H1 (cell line): ENCODE measurements around the gene CAPN9. TPM values are rescaled to one million over a fixed set of nuclear protein-coding genes. Genes with fewer than 3 reads are reported as not detected.

Source experiments
- CTCF ChIA-PET: fragments of 300-600 bp; sonication (Branson Sonifier 250); formaldehyde crosslinking; loops from one replicate; lab custom pipeline; 2021; ENCODE audit not compliant: partially characterized antibody; lab: Charles Lee
- POLR2A ChIA-PET: fragments of 300-600 bp; sonication (Branson Sonifier 250); formaldehyde crosslinking; loops from one replicate; lab custom pipeline; 2021; ENCODE audit warnings: inconsistent platforms; ENCODE audit not compliant: partially characterized antibody; lab: Charles Lee
- DNase-seq, 2 experiments: peaks; one replicate each; pipeline versions ENCODE4 v3.0.0 to v3.0.0-alpha.2; 2010 to 2022; ENCODE audit warnings: low spot score in 2 of 2, low read depth in 1 of 2, mixed read lengths in 1 of 2
- FAIRE-seq: peaks from 2 replicates; lab custom pipeline; 2011; peaks lifted over from hg19 to GRCh38; lab: Jason Lieb, UNC
- H2AFZ ChIP-seq: 2 replicates; pipeline ENCODE4 v1.8.1; 2012; ENCODE audit warnings: low read length, inconsistent platforms
- H2AK5ac ChIP-seq: 2 replicates; pipeline ENCODE4 v1.6.1; 2013; ENCODE audit warnings: low read depth, low read length
- H2BK120ac ChIP-seq: replicated peaks from 2 replicates; pipeline ENCODE3; 2013; ENCODE audit warnings: low read depth, low read length, inconsistent platforms
- H2BK12ac ChIP-seq: 2 replicates; pipeline ENCODE4 v1.6.1; 2013; ENCODE audit warnings: low read depth, low read length
- H2BK15ac ChIP-seq: 2 replicates; pipeline ENCODE4 v1.6.1; 2013; ENCODE audit warnings: low read length
- H2BK20ac ChIP-seq: 2 replicates; pipeline ENCODE4 v1.6.1; 2013; ENCODE audit warnings: low read length
- H2BK5ac ChIP-seq: 2 replicates; pipeline ENCODE4 v1.6.1; 2013; ENCODE audit warnings: low read depth, low read length
- H3K14ac ChIP-seq: 2 replicates; pipeline ENCODE4 v1.6.1; 2013; ENCODE audit warnings: inconsistent platforms; ENCODE audit not compliant: insufficient read length
- H3K18ac ChIP-seq: 2 replicates; pipeline ENCODE4 v1.6.1; 2013; ENCODE audit warnings: low read length; ENCODE audit errors: extremely low read depth
- H3K23ac ChIP-seq: 2 replicates; pipeline ENCODE4 v1.6.1; 2013; ENCODE audit warnings: inconsistent platforms; ENCODE audit not compliant: insufficient read length
- H3K23me2 ChIP-seq: 2 replicates; pipeline ENCODE4 v1.6.1; 2013; ENCODE audit warnings: low read depth, low read length
- H3K27ac ChIP-seq: 2 replicates; pipeline ENCODE4 v1.6.1; 2011; ENCODE audit warnings: low read depth, low read length, inconsistent platforms
- H3K27me3 ChIP-seq, 4 experiments: replicated peaks in 1 of 4; 1 replicate in 1 of 4; 2 replicates in 3 of 4; pipeline versions ENCODE4 v1.6.1 to v1.8.1; 2011 to 2013; ENCODE audit warnings: low read length in 3 of 4, mild to moderate bottlenecking in 3 of 4, inconsistent platforms in 2 of 4, mixed read lengths in 2 of 4, moderate library complexity in 1 of 4; ENCODE audit not compliant: control insufficient read depth in 3 of 4, insufficient read depth in 3 of 4; ENCODE audit errors: extremely low read depth in 1 of 4
- H3K36me3 ChIP-seq, 4 experiments: 2 replicates each; pipeline versions ENCODE4 v1.6.1 to v1.8.1; 2011 to 2013; ENCODE audit warnings: mild to moderate bottlenecking in 4 of 4, low read length in 3 of 4, moderate library complexity in 2 of 4, control low read depth in 1 of 4, inconsistent platforms in 1 of 4; ENCODE audit not compliant: insufficient read depth in 4 of 4, control insufficient read depth in 2 of 4
- H3K4ac ChIP-seq: replicated peaks from 2 replicates; pipeline ENCODE3; 2013; ENCODE audit warnings: low read length, low read depth, mixed read lengths, inconsistent platforms; ENCODE audit not compliant: insufficient read length
- H3K4me1 ChIP-seq, 4 experiments: replicated peaks in 1 of 4; 1 replicate in 1 of 4; 2 replicates in 3 of 4; pipeline versions ENCODE4 v1.6.1 to v1.8.1; 2011 to 2013; ENCODE audit warnings: low read length in 3 of 4, inconsistent platforms in 2 of 4, mixed read lengths in 1 of 4; ENCODE audit not compliant: insufficient read depth in 4 of 4, control insufficient read depth in 3 of 4
- H3K4me2 ChIP-seq, 2 experiments: 2 replicates each; pipeline versions ENCODE4 v1.6.1 to v1.8.1; 2011 to 2013; ENCODE audit warnings: low read depth in 2 of 2, low read length in 2 of 2, control low read depth in 1 of 2, inconsistent platforms in 1 of 2, mild to moderate bottlenecking in 1 of 2; ENCODE audit not compliant: insufficient read depth in 1 of 2
- H3K4me3 ChIP-seq, 4 experiments: fragments of 200-600, 300-600 bp in 1 of 4; sonication (generic), shearing (Covaris generic), sonication (Bioruptor Twin) in 1 of 4; 2 replicates each; pipeline versions ENCODE4 v1.5.1 to v1.8.1; 2011 to 2016; ENCODE audit warnings: low read length in 4 of 4, low read depth in 3 of 4, control low read depth in 2 of 4, inconsistent platforms in 2 of 4, mild to moderate bottlenecking in 2 of 4, mixed read lengths in 1 of 4, moderate library complexity in 1 of 4; ENCODE audit not compliant: insufficient read depth in 2 of 4; ENCODE audit errors: extremely low read depth in 1 of 4
- H3K56ac ChIP-seq: replicated peaks from 2 replicates; pipeline ENCODE3; 2013; ENCODE audit warnings: low read depth, mild to moderate bottlenecking, mixed read lengths, low read length, inconsistent platforms; ENCODE audit not compliant: insufficient read length
- H3K79me1 ChIP-seq: 2 replicates; pipeline ENCODE4 v1.6.1; 2013; ENCODE audit warnings: low read depth, low read length, control low read depth
- H3K79me2 ChIP-seq, 2 experiments: 2 replicates each; pipeline versions ENCODE4 v1.6.1 to v1.8.1; 2012 to 2013; ENCODE audit warnings: low read length in 2 of 2, mild to moderate bottlenecking in 2 of 2, inconsistent platforms in 1 of 2; ENCODE audit not compliant: insufficient read depth in 2 of 2, control insufficient read depth in 1 of 2
- H3K9ac ChIP-seq, 4 experiments: replicated peaks in 1 of 4; 1 replicate in 1 of 4; 2 replicates in 3 of 4; pipeline versions ENCODE4 v1.6.1 to v1.8.1; 2011 to 2013; ENCODE audit warnings: low read depth in 3 of 4, low read length in 3 of 4, control low read depth in 2 of 4, mild to moderate bottlenecking in 2 of 4, moderate library complexity in 2 of 4, inconsistent platforms in 1 of 4; ENCODE audit errors: extremely low read depth in 1 of 4
- H3K9me3 ChIP-seq, 2 experiments: 2 replicates each; pipeline versions ENCODE4 v1.6.1 to v1.8.1; 2012 to 2013; ENCODE audit warnings: mild to moderate bottlenecking in 2 of 2, moderate library complexity in 2 of 2, control low read depth in 1 of 2, inconsistent platforms in 1 of 2, low read depth in 1 of 2, low read length in 1 of 2, mixed read lengths in 1 of 2; ENCODE audit not compliant: insufficient read depth in 2 of 2
- H4K20me1 ChIP-seq, 2 experiments: replicated peaks in 1 of 2; 2 replicates each; pipeline versions ENCODE3 to v1.8.1; 2011 to 2013; ENCODE audit warnings: inconsistent platforms in 2 of 2, low read length in 2 of 2, mild to moderate bottlenecking in 1 of 2; ENCODE audit not compliant: insufficient read depth in 2 of 2, control insufficient read depth in 1 of 2
- H4K5ac ChIP-seq: 2 replicates; pipeline ENCODE4 v1.6.1; 2013; ENCODE audit warnings: low read length, low read depth, mixed read lengths, inconsistent platforms; ENCODE audit not compliant: insufficient read length
- H4K8ac ChIP-seq: 2 replicates; pipeline ENCODE4 v1.8.0; 2013; ENCODE audit warnings: mild to moderate bottlenecking, moderate library complexity, low read length, inconsistent platforms; ENCODE audit not compliant: insufficient read depth; ENCODE audit errors: extremely low read depth
- H4K91ac ChIP-seq: replicated peaks from 2 replicates; pipeline ENCODE3; 2013; ENCODE audit warnings: low read length, mixed read lengths, inconsistent platforms; ENCODE audit not compliant: insufficient read length
- HDAC6 ChIP-seq: IDR thresholded peaks from one replicate; pipeline ENCODE4 v1.7.1; 2012; ENCODE audit warnings: low read depth, mild to moderate bottlenecking, inconsistent platforms, low read length, moderate library complexity
- NRF1 ChIP-seq: IDR thresholded peaks from 2 replicates; pipeline ENCODE4 v1.6.1; 2011; ENCODE audit warnings: mild to moderate bottlenecking, low read depth, low read length, improper control_type of control experiment
- RAD21 ChIP-seq, 2 experiments: IDR thresholded peaks in 1 of 2; conservative IDR thresholded peaks in 1 of 2; 2 replicates each; pipeline ENCODE4 v1.6.1; 2011; ENCODE audit warnings: low read depth in 2 of 2, low read length in 2 of 2, improper control_type of control experiment in 1 of 2, inconsistent platforms in 1 of 2, mild to moderate bottlenecking in 1 of 2, moderate library complexity in 1 of 2
- RXRA ChIP-seq: IDR thresholded peaks from 2 replicates; pipeline ENCODE4 v1.6.1; 2011; ENCODE audit warnings: low read depth, mild to moderate bottlenecking, low read length, moderate library complexity; ENCODE audit not compliant: insufficient read depth
- SIX5 ChIP-seq: IDR thresholded peaks from 2 replicates; pipeline ENCODE4 v1.6.1; 2011; ENCODE audit warnings: mild to moderate bottlenecking, low read depth, low read length
- TAF7 ChIP-seq: optimal IDR thresholded peaks from 2 replicates; pipeline ENCODE3; 2011; ENCODE audit warnings: low read depth, mild to moderate bottlenecking, inconsistent platforms, low read length, moderate library complexity, borderline replicate concordance
- WGBS, 2 experiments: shearing (Covaris generic) in 1 of 2; methylation state at CpG; one replicate each; pipeline versions ENCODE4 v1.1.6 to v1.1.7; 2013 to 2015; ENCODE audit warnings: low lambda C conversion rate in 2 of 2, mixed read lengths in 2 of 2, inconsistent platforms in 1 of 2, low coverage in 1 of 2, missing lambda C conversion rate in 1 of 2; ENCODE audit not compliant: insufficient replicate concordance in 2 of 2, insufficient coverage in 1 of 2, insufficient read length in 1 of 2; ENCODE audit errors: extremely low coverage in 1 of 2, missing lambda C conversion rate in 1 of 2; 5-methylcytosine and 5-hydroxymethylcytosine counted together
- polyA plus RNA-seq, 7 experiments: library from polyadenylated mRNA; depleted of rRNA in 3 of 7; stranded (reverse) in 5 of 7; unstranded in 2 of 7; fragments of >200 nt in 5 of 7; fragments of 200-250 nt in 2 of 7; gene quantifications; 1 replicate in 5 of 7; 2 replicates in 1 of 7; 4 replicates in 1 of 7; pipeline versions ENCODE4 v1.2.1 to v1.2.3, GENCODE V29; 2011 to 2013; ENCODE audit warnings: missing spikeins in 2 of 7, mixed read lengths in 2 of 7
- total RNA-seq: library from RNA; stranded (reverse); fragmentation: NEBNext Ultra II Directional; extraction: Animal tissue kit (Norgen Biotek cat#: 25700); gene quantifications from 2 replicates; pipeline ENCODE4 v1.2.1, GENCODE V29; 2021
- TF ChIP-seq, protein P1 (sequence below), 3 experiments: IDR thresholded peaks; 1 replicate in 2 of 3; 2 replicates in 1 of 3; pipeline versions ENCODE4 v1.5.1 to v1.6.1; 2011; ENCODE audit warnings: low read length in 3 of 3, mild to moderate bottlenecking in 3 of 3, inconsistent platforms in 2 of 3, low read depth in 1 of 3, moderate library complexity in 1 of 3; ENCODE audit not compliant: insufficient read depth in 1 of 3; ENCODE audit errors: control extremely low read depth in 1 of 3

CAPN9 gene
- total and polyA plus RNA-seq, 2 of the 8 experiments (the other 6 are each of a cell fraction or from before 2014, with no cell fraction given): 0.22 to 0.76 TPM

DNA sequence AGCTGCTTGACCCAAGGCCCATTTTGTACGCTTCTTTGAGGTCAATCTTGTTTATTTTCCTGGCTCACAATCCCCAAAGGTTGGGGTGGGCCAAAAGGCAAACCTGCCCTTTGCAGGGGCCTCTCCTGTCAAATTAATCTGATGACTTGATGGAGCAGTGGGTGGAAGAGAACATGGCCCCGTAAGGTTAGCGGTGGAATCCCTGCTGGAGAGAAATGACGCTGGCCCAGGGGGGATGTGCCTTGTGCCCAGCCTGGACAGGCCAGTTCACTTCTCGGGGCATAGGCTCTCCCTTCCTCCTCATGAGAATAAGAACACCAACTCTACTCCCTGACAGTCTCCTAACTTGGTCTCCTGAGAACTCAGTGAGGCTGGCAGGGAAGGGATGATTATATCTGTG, 80.6 kb downstream of the CAPN9 start:
- Histone ChIP-seq H3K9ac (no peak overlapping the region), H3K18ac (no peak overlapping the region), H2BK15ac (no peak overlapping the region), H2AK5ac (no peak overlapping the region), H2BK5ac (no peak overlapping the region), H4K20me1 (no peaks in the 10 kb centered on the region), H2BK12ac (no peak overlapping the region), H2BK20ac (no peak overlapping the region), H3K9me3 (no peaks in the 10 kb centered on the region)
- FAIRE-seq: no peak
- TF ChIP-seq SIX5 (no peak), RXRA (no peak), RAD21 (IDR thresholded peaks at IDR 0.05 in 1 of 2, conservative IDR thresholded peaks at IDR 0.05 in 1 of 2; ENCODE audit: low read depth in 2 of 2, low read length in 2 of 2) (no peak), NRF1 (no peak), TAF7 (no peak), HDAC6 (no peak)
- TF ChIP-seq, protein P1, sequence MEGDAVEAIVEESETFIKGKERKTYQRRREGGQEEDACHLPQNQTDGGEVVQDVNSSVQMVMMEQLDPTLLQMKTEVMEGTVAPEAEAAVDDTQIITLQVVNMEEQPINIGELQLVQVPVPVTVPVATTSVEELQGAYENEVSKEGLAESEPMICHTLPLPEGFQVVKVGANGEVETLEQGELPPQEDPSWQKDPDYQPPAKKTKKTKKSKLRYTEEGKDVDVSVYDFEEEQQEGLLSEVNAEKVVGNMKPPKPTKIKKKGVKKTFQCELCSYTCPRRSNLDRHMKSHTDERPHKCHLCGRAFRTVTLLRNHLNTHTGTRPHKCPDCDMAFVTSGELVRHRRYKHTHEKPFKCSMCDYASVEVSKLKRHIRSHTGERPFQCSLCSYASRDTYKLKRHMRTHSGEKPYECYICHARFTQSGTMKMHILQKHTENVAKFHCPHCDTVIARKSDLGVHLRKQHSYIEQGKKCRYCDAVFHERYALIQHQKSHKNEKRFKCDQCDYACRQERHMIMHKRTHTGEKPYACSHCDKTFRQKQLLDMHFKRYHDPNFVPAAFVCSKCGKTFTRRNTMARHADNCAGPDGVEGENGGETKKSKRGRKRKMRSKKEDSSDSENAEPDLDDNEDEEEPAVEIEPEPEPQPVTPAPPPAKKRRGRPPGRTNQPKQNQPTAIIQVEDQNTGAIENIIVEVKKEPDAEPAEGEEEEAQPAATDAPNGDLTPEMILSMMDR (IDR thresholded peaks at IDR 0.05; ENCODE audit: control extremely low read depth in 1 of 3, insufficient read depth in 1 of 3, low read depth in 1 of 3, low read length in 3 of 3): no peak
- TF ChIP-seq, all 59 proteins: peak for 0
- Histone ChIP-seq H3K14ac (no peak overlapping the region), H3K56ac (no peak overlapping the region), H3K36me3 (no peaks in the 10 kb centered on the region), H4K8ac (no peak overlapping the region), H4K5ac (no peak overlapping the region), H3K27ac (no peak overlapping the region), H3K4me3 (no peak overlapping the region), H2AFZ (no peak overlapping the region), H3K27me3 (no peaks in the 10 kb centered on the region), H2BK120ac (no peak overlapping the region), H3K79me2 (no peaks in the 10 kb centered on the region), H3K23ac (no peak overlapping the region), H3K4me2 (no peak overlapping the region), H3K23me2 (no peaks in the 10 kb centered on the region), H3K4me1 (no peaks in the 10 kb centered on the region), H3K79me1 (no peaks in the 10 kb centered on the region), H3K4ac (no peak overlapping the region), H4K91ac (no peak overlapping the region)
- WGBS, 2 experiments: 94% methylated on average over 5 of the region's 5 CpGs; no CpG with 5 or more reads in 1 of the 2 experiments
- ChIA-PET CTCF (interaction anchor here (1.1 to 2.2 kb wide), 4 partner anchors 26 to 382 kb away, joined by 3 to 6 read pairs (median 4); no protein-coding TSS in a partner anchor), POLR2A (no interaction called here)
- peak in 1 of 2 experiments; percentile 11 for DNase-seq
